Heart right ventricle (tissue), 16 donors: ENCODE data around the gene FOXC2. TPM values are rescaled to one million over a fixed set of nuclear protein-coding genes. Genes with fewer than 3 reads are reported as not detected.

Experiments used
- ATAC-seq, 8 donors: fragments of 200-7000 bp; cut with Tn5 transposase; one replicate each; pipeline ENCODE4 v1.9.1; 2020; ENCODE audit warnings: mild to moderate bottlenecking in 8 of 8, moderate library complexity in 8 of 8, moderate number of reproducible peaks in 1 of 8
- DNase-seq, 2 donors: peaks; one replicate each; pipeline ENCODE4 v3.0.0-alpha.2; 2020
- H3K27ac ChIP-seq, 10 donors: fragments of 200-600 bp; sonication (generic) in 2 of 10; one replicate each; pipeline versions ENCODE4 v1.5.0 to v1.8.0; 2020 to 2022; ENCODE audit warnings: mild to moderate bottlenecking in 3 of 10
- H3K27me3 ChIP-seq, 7 donors: fragments of 200-600 bp; one replicate each; pipeline ENCODE4 v1.8.0; 2021 to 2022; ENCODE audit warnings: mild to moderate bottlenecking in 2 of 7
- H3K36me3 ChIP-seq, 9 donors: fragments of 200-600 bp; sonication (generic) in 1 of 9; one replicate each; pipeline versions ENCODE4 v1.5.0 to v1.8.0; 2020 to 2022; ENCODE audit warnings: mild to moderate bottlenecking in 2 of 9
- H3K4me1 ChIP-seq, 9 donors: fragments of 200-600 bp; sonication (generic) in 1 of 9; one replicate each; pipeline versions ENCODE4 v1.5.0 to v1.8.0; 2020 to 2022; ENCODE audit warnings: mild to moderate bottlenecking in 4 of 9
- H3K4me3 ChIP-seq, 10 donors: fragments of 200-600 bp; sonication (generic) in 2 of 10; one replicate each; pipeline versions ENCODE4 v1.5.0 to v1.8.0; 2020 to 2022; ENCODE audit warnings: mild to moderate bottlenecking in 7 of 10, moderate library complexity in 2 of 10
- H3K9me3 ChIP-seq, 11 donors: fragments of 200-600 bp in 10 of 11; sonication (generic) in 2 of 11; one replicate each; pipeline versions ENCODE4 v1.5.0 to v1.8.0; 2013 to 2022; ENCODE audit warnings: mild to moderate bottlenecking in 2 of 11, control low read depth in 1 of 11, moderate library complexity in 1 of 11
- CTCF ChIP-seq, 9 donors: fragments of 200-600 bp; sonication (generic) in 2 of 9; IDR thresholded peaks; one replicate each; pipeline versions ENCODE4 v1.5.0 to v1.8.0; 2021 to 2022; ENCODE audit warnings: antibody characterized with exemption in 9 of 9, mild to moderate bottlenecking in 5 of 9, moderate library complexity in 1 of 9
- WGBS, 2 donors: extraction: QIAGEN DNeasy Blood & Tissue Kit; methylation state at CpG; one replicate each; pipeline ENCODE4 v1.1.7; 2013; ENCODE audit warnings: inconsistent platforms in 1 of 2; 5-methylcytosine and 5-hydroxymethylcytosine counted together
- intact Hi-C, 10 donors: fragments of 100-400 bp; cut with DNase I; formaldehyde crosslinking; loops; one replicate each; pipeline versions ENCODE4 v1.11.1 to v1.14.2; 2022
- polyA plus RNA-seq, 2 donors: library from polyadenylated mRNA; stranded (reverse); fragments of 200-250 nt; gene quantifications; one replicate each; pipeline ENCODE4 v1.2.3, GENCODE V29; 2013
- total RNA-seq, 10 donors: library from RNA; stranded (reverse); fragmentation: NEBNext Ultra II Directional in 3 of 10; extraction: Animal tissue kit (Norgen Biotek cat#: 25700) in 3 of 10; gene quantifications; one replicate each; pipeline versions ENCODE4 v1.2.1 to v1.2.4, GENCODE V29; 2021 to 2023
- donor health status: Arrhythmogenic right ventricular cardiomyopathy.
- donor health status: ischemic (EF 13 %, LVEDD 7.1; RV severe dilation, severe dysfunction).
- donor health status: healthy with polysubstance abuse.
- donor health status: DM: no; HTN: yes; CAD: no.
- donor health status: DM: no; HTN: no; CAD: no.
- donor health status: ischemic (EF 25% LVEDD 6.9; RV normal size, moderate dysfunction).
- donor health status: ischemic (EF 25% LVEDD 5.7; RV mildly dilated, moderate dysfunction).
- donor health status: healthy.
- donor health status: DM: yes; HTN: yes; CAD: no.
- donor health status: Ischemic cardiomyopathy.
- donor health status: ischemic (EF 35%, LVEDD 5.7; RV mildly dilated, moderate dysfunction).
- donor health status: nonischemic (EF 11% LVEDD 7.7; RV severe dilation, severe dysfunction).
- donor health status: DM: yes; HTN: yes; CAD: no.
- donor health status: PGD.
- donor health status: ischemic (EF 29% LVEDD 5.4; RV normal size, mild dysfunction).
- donor health status: nonischemic (EF 23%, LVEDD 6.1; RV moderate dilation, normal function).

FOXC2 gene
- total and polyA plus RNA-seq, 12 donors = 0.66 to 2.2 (median 1.6) TPM

DNA sequence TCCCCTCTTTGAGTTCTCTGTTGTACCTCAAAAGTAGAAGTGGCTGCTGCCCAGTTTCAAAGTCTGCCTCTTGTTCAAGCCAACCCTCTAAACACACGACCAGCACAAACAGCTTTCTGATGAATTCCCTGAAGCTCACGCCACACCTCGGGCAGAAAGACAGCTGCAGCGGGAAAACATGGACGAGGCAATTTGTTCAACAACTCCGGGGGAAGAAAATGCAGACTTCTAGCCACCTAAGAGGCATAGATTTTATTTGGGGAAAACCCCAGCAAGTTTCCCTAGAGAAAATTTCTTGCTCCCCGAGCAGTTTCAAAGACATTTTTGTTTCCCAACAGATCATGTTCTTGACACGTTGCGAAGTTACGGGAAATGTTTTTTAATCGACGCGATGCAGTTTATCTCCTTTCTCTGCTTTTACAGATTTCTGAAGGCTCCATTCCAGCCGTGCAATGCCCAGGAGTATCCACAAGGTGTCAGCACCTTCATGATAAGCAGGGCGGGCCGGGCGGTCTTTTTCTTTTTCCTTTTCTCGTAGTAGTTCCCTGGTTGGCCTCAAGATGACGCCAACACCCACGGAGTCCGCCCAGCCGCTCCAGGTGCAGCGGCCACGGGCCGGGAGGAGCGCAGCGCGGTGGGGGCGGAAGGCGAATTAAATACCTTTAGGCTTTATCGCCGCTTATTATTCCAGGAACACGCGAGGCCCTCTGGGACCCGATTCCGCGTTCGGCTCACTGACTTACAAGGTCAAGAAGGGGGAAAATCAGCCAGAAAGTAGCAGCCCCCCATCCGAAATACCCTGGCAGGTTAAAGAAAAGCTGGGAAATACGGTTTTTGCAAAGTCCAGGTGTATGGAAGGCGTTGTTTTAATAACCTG is 2.9 kb upstream of the FOXC2 start:
- H3K27ac ChIP-seq = peak overlapping the region in 3 of 10 donors; percentile 5 to 44 (median 41)
- peaks cover 0 to 26% (median 11%) of the 10 kb centered on the region in 9 donors for H3K4me1 ChIP-seq
- H3K27me3 ChIP-seq = peaks cover 9 to 86% (median 60%) of the 10 kb centered on the region in 7 donors
- peak overlapping the region in 4 of 10 donors; percentile 10 to 37 (median 19) for H3K4me3 ChIP-seq
- no peaks in the 10 kb centered on the region for H3K36me3 ChIP-seq
- DNase-seq (peak; percentile 80 to 89), ATAC-seq (peak; percentile 40 to 85 (median 74))
- H3K9me3 ChIP-seq = no peaks in the 10 kb centered on the region
- intact Hi-C loops = loop anchor here (1.0 to 10.0 kb wide), 14 partner anchors 271 to 821 kb away; partner anchors contain the start of gene FBXO31 (in 1 of the 10)
- WGBS, 2 donors = 1 to 2% methylated on average over 41 of the region's 41 CpGs
- TF ChIP-seq CTCF (IDR thresholded peaks at IDR 0.05) = peak; percentile 100

DNA sequence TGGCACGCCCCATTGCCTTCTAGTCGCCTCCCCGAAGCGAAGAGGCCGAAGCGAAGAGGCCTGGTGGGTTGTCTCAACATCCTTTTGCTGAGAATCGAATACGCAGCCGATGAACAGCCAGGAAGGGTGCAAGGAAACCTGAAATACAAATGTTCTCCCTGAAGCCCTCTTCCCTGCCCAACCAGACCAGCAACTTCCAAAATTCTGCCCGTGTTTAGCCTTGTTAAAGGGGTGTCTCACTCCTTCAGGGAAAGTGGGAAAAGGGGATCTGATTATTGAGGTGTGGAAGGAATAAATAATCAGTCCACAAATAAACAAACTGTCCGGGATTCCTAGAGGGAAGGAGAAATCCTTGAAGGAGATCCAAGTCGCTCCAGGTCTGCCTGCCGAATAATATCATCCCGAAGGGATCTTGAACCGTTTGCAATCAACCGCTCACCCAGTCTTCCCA is 1.4 kb upstream of the FOXC2 start:
- 44 to 49% methylated on average over 16 of the region's 16 CpGs for WGBS, 2 donors
- H3K27ac ChIP-seq = peak overlapping the region in 4 of 10 donors; percentile 10 to 72 (median 30)
- H3K4me1 ChIP-seq = peaks cover 0 to 26% (median 11%) of the 10 kb centered on the region in 9 donors
- no peaks in the 10 kb centered on the region for H3K36me3 ChIP-seq
- peak overlapping the region in 6 of 10 donors; percentile 14 to 66 (median 61) for H3K4me3 ChIP-seq
- no peak for ATAC-seq
- TF ChIP-seq CTCF (IDR thresholded peaks at IDR 0.05) = no peak
- intact Hi-C loops = loop anchor here in 9 of 10 donors (2.0 to 10.0 kb wide), 11 partner anchors 197 to 820 kb away; partner anchors contain the start of gene FBXO31 (in 1 of the 9)
- peaks cover 9 to 92% (median 68%) of the 10 kb centered on the region in 7 donors for H3K27me3 ChIP-seq
- no peaks in the 10 kb centered on the region for H3K9me3 ChIP-seq
- DNase-seq = no peak

DNA sequence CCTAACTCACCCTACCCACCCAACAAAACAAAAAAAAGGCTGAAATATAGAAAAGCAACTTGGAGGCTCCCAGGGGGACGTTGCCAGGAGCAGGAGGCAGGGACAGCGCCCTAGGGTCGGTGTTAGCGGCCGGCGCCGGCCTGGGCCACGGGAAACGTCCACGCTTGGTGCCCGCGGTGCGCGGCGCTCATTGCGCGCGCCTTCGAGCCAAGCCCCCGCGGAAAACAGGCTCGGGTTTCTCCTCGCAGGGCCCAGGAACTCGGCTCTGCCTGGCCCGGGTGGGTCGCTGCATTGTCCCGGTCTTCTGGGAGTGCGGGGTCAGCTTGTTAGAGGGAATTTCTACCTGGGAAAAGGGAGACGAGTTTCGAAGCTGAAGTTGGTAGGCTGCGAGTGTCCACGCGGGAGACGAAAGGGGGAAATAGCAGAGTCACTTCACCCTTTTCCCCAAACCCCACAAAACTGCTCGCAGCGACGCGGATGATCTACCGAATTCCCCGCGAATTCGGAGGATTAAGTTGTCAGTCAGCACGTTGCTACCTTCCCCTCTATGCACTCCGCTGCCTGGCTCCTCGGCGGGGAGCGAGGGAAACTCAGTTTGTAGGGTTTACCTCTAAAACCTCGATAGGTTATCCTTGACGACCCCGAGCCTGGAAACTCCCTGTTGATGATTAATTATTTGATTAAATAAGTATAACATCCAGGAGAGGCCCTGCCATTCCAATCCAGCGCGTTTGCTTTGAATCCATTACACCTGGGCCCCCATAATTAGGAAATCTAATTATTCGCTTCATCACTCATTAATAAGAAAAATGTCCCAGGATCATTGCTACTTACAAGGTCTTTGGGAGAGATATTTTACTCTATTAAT is 751 bp upstream of the FOXC2 start:
- WGBS, 2 donors = 11 to 16% methylated on average over 53 of the region's 53 CpGs
- no peak for DNase-seq
- Histone ChIP-seq H3K27me3 (peaks cover 9 to 95% (median 75%) of the 10 kb centered on the region in 7 donors), H3K36me3 (no peaks in the 10 kb centered on the region), H3K9me3 (no peaks in the 10 kb centered on the region), H3K4me1 (peaks cover 0 to 26% (median 11%) of the 10 kb centered on the region in 9 donors), H3K27ac (peak overlapping the region in 6 of 10 donors; percentile 10 to 90 (median 42)), H3K4me3 (peak overlapping the region in 9 of 10 donors; percentile 19 to 66 (median 60))
- no peak for TF ChIP-seq CTCF (IDR thresholded peaks at IDR 0.05)
- intact Hi-C loops = loop anchor here in 9 of 10 donors (2.0 to 10.0 kb wide), 11 partner anchors 196 to 819 kb away; partner anchors contain the start of gene FBXO31 (in 1 of the 9)
- no peak for ATAC-seq
